ENCODE measurements around the gene PPP2R2D.

PPP2R2D gene

DNA sequence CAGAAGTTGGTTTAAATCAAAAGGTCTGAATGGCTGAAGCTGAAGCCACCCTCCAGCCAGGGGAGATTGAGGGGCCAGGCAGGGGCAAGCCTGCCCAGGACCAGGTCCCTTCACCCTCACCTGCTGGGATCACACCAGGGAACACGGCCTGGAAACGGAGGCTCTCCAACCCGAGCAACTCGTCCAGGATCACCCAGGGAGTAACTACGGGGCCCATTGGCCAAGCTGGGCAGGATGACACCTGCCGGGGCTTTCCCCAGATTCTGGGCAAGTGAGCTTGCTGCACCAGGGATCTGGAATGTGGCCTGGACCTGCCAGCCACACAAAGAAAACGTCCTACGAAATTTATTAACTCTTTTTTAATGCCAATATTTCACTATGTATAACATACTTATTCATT lies 30.4 kb upstream of the PPP2R2D start:
- H3K4me3 ChIP-seq (ENCODE audit: low read depth, low read length) = no peak overlapping the region
- TF ChIP-seq, protein P1, sequence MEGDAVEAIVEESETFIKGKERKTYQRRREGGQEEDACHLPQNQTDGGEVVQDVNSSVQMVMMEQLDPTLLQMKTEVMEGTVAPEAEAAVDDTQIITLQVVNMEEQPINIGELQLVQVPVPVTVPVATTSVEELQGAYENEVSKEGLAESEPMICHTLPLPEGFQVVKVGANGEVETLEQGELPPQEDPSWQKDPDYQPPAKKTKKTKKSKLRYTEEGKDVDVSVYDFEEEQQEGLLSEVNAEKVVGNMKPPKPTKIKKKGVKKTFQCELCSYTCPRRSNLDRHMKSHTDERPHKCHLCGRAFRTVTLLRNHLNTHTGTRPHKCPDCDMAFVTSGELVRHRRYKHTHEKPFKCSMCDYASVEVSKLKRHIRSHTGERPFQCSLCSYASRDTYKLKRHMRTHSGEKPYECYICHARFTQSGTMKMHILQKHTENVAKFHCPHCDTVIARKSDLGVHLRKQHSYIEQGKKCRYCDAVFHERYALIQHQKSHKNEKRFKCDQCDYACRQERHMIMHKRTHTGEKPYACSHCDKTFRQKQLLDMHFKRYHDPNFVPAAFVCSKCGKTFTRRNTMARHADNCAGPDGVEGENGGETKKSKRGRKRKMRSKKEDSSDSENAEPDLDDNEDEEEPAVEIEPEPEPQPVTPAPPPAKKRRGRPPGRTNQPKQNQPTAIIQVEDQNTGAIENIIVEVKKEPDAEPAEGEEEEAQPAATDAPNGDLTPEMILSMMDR (IDR thresholded peaks at IDR 0.05; ENCODE audit: low read depth, low read length) = no peak

DNA sequence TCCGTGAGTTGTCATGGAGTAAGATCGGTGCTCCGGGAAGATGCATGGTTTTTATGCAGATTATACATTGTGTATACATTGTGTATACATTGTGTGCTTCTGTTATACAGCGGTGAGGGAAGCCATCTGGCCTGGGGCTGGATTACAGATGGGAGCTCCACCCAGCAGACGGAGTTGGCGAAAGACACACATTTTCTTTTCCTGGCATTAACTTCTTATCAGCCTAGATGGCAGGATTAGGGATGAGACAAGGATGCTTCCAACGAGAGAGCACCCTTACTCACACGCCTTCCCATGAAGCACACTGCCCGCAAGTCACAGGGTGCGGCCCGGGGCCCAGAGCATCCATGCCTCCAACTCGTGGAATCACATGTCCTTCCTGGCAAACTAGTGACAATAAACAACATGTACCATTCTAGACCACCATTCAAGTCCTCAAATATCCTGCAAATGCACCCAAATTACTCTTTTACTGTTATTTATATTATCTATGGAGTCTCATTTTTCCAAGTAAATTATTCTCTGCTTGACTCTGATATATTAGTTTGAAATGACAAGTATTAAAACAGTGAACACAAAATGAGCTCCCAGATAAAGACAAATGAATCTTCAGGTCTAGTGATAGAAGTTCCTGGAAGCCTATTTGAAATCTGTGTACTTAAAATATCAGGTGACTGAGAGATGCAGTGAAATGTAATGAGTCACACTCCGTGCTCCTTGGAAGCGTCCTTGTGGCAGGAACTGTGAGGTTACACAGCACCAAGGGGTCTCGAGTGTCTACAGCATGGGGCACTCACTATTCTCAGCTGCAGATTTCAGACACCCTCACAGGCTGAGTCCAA lies 29.8 kb upstream of the PPP2R2D start:
- TF ChIP-seq, protein P1 (IDR thresholded peaks at IDR 0.05; ENCODE audit: low read depth, low read length) = no peak
- H3K4me3 ChIP-seq (ENCODE audit: low read depth, low read length) = no peak overlapping the region

DNA sequence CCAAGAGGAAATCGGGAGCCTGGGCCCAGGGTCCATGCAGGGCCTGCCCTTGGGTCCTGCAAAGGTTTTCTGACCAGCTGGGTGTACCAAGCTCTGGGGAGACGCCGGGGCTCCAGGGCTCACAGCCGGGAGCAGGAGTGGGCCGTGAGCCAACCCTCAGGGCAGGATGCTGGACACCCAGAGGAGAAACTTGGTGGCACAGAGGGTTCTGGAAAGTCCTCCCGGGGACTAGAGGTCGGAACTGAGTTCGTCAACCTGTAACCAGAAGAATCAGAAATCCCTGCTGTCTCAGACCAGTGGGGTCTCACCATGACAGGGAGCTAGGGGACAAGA lies 29.2 kb upstream of the PPP2R2D start:
- H3K4me3 ChIP-seq (ENCODE audit: low read depth, low read length) = no peak overlapping the region
- TF ChIP-seq, protein P1 (IDR thresholded peaks at IDR 0.05; ENCODE audit: low read depth, low read length) = no peak

- H3K4me3 ChIP-seq (ENCODE audit: low read depth, low read length) = no peak overlapping the region
- TF ChIP-seq, protein P1 (IDR thresholded peaks at IDR 0.05; ENCODE audit: low read depth, low read length) = no peak
Measured at GRCh38 chr10:131872011-131872826, 28.6 kb upstream of the PPP2R2D start.

GRCh38 chr10:131872827-131873375 lies 27.9 kb upstream of the PPP2R2D start:
- TF ChIP-seq, protein P1 (IDR thresholded peaks at IDR 0.05; ENCODE audit: low read depth, low read length) = no peak
- no peak overlapping the region for H3K4me3 ChIP-seq (ENCODE audit: low read depth, low read length)

DNA sequence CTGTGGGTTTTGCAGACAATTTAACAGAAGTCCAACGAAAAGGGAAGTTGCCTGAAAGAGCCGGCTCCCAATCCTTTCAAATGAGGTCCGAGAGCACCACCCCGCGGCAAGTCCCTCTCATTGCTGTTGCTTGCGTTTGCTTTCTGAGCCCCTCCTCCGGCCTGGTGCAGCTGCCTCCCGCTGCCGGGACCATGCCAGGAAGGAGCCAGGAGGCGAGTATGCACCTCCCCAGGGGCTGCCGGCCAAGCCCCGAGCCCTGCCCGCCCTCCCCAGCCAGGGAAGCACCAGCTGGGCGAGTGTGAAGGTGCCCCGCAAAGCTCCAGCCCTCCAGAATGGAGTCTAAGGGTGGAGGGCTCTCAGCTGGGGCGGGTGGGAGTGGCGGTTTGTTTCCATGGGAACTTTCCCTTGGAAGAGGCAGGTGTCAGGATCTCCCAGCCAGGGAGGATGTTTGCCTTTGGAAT lies 25.8 kb upstream of the PPP2R2D start:
- TF ChIP-seq, protein P1 (IDR thresholded peaks at IDR 0.05; ENCODE audit: low read depth, low read length) = peak; percentile 68
- no peak overlapping the region for H3K4me3 ChIP-seq (ENCODE audit: low read depth, low read length)

Measured in WI38 (cell line).